ENCODE data around the gene C14orf132.

Gene C14orf132

DNA sequence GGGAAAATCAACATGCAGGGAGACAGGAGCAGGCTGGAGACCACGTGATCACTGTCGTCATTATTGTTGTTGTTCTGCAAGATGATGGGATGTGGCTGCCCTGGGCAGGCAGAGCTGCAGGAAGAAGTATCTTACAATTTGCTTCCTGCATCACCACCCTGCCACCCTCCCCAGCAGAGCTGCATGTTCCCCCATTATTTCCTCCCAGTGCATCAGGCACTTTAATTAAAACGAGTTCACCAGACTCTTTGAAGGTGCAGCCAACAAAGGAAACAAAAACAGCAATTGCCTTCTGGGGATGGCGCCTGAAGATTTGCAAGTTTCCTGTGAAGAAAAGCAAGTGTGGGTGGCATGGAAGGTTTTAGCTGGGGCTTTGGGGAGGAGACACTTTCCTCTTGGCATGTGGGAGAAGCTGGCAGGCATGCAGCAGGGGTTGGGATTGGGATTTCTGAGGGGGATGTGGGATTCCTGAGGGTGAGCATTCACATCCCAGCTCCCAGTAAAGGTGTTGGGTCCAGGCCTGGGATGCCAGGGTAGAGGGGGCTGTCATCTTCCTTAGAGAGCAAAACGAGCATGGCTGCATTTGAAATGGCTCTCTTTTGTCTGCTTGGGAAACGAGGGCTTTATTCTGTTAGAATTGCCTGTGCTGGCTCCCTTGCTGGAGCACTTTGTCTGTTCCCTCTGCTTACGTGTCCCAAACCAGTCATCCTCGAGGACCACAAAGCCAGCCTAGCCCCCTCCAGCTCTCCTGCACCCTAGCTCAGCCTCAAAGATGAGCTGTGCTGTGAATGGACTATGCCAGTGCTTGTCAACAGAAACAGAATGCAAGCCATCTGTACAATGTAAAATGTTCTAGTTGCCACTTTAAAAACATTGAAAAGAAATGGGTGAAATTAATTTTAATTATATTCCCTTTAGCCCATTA is 11.5 kb upstream of the C14orf132 start:
- Histone ChIP-seq H3K36me3 (ENCODE audit: control insufficient read depth, insufficient read depth, low read length) (no peaks in the 10 kb centered on the region), H3K4me3 (ENCODE audit: low read length) (no peak overlapping the region), H3K9ac (ENCODE audit: low read length) (no peak overlapping the region), H3K9me3 (ENCODE audit: control insufficient read depth, low read length) (no peaks in the 10 kb centered on the region), H3K4me1 (ENCODE audit: control insufficient read depth, insufficient read depth, low read length) (no peaks in the 10 kb centered on the region), H3K27me3 (ENCODE audit: control insufficient read depth, insufficient read depth, low read length) (peaks cover 9% of the 10 kb centered on the region)

DNA sequence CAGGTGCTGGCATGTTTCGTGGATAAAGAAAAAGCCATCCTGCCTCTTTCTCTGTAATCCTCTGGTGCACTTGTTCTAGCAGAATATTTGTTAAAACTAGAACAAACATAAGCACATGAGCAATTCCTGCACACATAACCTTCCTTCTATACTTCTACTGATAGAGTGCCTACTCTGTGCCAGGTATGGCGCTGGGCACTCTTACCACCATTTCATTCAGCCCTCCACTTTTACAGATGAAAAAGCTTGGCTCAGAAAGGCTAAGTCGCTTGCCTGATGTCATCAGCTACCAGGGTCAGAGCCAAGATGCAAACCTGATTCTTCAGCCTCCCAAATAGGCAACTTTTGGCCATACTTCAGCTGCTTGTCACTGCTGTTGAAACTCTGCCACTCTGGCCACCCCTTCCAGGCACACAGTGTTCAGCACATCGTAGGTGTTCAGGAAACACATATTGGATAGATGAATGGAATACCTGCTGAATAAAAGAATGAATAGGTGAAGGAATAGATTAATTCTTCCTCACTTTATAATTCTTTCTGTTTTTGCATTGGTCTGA is 10.0 kb upstream of the C14orf132 start:
- no peaks in the 10 kb centered on the region for H3K4me1 ChIP-seq (ENCODE audit: control insufficient read depth, insufficient read depth, low read length)
- H3K36me3 ChIP-seq (ENCODE audit: control insufficient read depth, insufficient read depth, low read length), result no peaks in the 10 kb centered on the region
- no peaks in the 10 kb centered on the region for H3K9me3 ChIP-seq (ENCODE audit: control insufficient read depth, low read length)
- H3K27me3 ChIP-seq (ENCODE audit: control insufficient read depth, insufficient read depth, low read length), result peaks cover 9% of the 10 kb centered on the region
- no peak overlapping the region for H3K9ac ChIP-seq (ENCODE audit: low read length)
- H3K4me3 ChIP-seq (ENCODE audit: low read length), result no peak overlapping the region

DNA sequence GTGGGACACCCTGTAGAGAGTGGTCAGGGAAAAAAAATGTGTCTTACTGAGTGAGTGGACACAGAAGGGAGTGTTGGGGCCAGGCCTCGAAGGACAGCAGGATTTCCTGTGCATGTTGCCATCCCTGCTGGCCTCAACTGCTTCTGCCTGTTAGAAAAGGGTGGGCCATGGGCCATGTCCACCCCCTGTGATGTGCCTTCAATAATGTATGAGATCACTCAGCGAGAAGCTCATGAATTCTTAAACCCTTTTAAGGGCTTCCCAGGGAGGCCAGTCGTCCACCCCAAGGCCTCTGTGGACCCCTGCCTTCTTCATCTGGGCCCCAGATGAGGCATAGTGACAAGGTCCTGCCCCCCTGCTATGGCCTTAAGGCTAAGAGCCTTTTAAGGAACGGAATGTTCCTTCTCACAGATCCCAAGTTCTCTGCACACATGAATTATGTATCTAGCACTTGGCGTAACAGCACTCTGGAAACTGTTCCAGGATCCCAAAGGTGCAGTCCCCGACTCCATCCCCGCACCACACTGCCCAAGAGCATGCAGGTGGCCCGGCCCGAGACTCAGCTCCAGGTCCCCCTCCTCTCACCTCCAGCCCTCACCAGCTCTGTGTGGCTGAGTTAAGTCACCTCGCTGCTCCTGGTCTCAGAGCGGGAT is 8.9 kb upstream of the C14orf132 start:
- no peaks in the 10 kb centered on the region for H3K36me3 ChIP-seq (ENCODE audit: control insufficient read depth, insufficient read depth, low read length)
- no peaks in the 10 kb centered on the region for H3K9me3 ChIP-seq (ENCODE audit: control insufficient read depth, low read length)
- no peak overlapping the region for H3K4me3 ChIP-seq (ENCODE audit: low read length)
- peaks cover 9% of the 10 kb centered on the region for H3K27me3 ChIP-seq (ENCODE audit: control insufficient read depth, insufficient read depth, low read length)
- H3K4me1 ChIP-seq (ENCODE audit: control insufficient read depth, insufficient read depth, low read length), result no peaks in the 10 kb centered on the region
- no peak overlapping the region for H3K9ac ChIP-seq (ENCODE audit: low read length)

DNA sequence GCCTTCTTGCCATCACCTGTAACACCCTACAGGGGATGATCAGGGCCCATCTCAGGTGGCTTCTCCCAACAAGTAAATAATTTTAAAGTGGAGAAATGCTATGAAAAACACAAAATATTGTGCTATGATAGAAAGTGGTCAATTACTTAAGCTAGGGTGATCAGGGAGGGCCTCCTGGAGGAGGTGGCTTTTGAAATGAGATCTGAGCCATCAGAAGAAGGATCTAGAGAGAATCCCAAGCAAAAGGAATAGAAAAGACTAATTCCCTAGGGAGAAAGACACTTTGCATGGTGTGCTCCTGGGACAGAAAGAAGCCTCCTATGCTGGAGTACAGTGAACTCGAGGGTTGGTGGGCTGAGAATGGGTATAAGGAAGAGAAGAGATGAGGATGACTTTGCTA is 7.5 kb upstream of the C14orf132 start:
- no peaks in the 10 kb centered on the region for H3K36me3 ChIP-seq (ENCODE audit: control insufficient read depth, insufficient read depth, low read length)
- no peaks in the 10 kb centered on the region for H3K4me1 ChIP-seq (ENCODE audit: control insufficient read depth, insufficient read depth, low read length)
- no peaks in the 10 kb centered on the region for H3K9me3 ChIP-seq (ENCODE audit: control insufficient read depth, low read length)
- H3K4me3 ChIP-seq (ENCODE audit: low read length), result no peak overlapping the region
- peaks cover 5% of the 10 kb centered on the region for H3K27me3 ChIP-seq (ENCODE audit: control insufficient read depth, insufficient read depth, low read length)
- H3K9ac ChIP-seq (ENCODE audit: low read length), result no peak overlapping the region

DNA sequence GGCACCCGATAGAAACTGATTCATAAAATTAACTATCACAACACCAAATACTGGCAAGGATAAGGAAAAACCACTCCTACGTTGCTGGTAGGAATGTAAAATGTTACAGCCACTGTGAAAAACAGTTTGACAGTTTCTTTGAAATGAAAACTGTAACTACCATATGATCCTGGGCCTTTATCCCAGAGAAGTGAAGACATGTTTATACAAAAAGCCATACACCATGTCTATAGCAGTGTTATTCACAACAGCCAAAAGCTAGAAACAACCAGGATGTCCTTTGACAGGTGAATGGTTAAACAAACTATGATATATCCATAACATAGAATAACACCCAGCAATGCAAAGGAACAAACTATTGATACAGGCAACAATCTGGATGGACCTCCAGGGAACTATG is 3.7 kb upstream of the C14orf132 start:
- Histone ChIP-seq H3K9ac (ENCODE audit: low read length) (no peak overlapping the region), H3K4me3 (ENCODE audit: low read length) (no peak overlapping the region), H3K27me3 (ENCODE audit: control insufficient read depth, insufficient read depth, low read length) (peaks cover 6% of the 10 kb centered on the region), H3K36me3 (ENCODE audit: control insufficient read depth, insufficient read depth, low read length) (no peaks in the 10 kb centered on the region), H3K9me3 (ENCODE audit: control insufficient read depth, low read length) (no peaks in the 10 kb centered on the region), H3K4me1 (ENCODE audit: control insufficient read depth, insufficient read depth, low read length) (peaks cover 14% of the 10 kb centered on the region)

DNA sequence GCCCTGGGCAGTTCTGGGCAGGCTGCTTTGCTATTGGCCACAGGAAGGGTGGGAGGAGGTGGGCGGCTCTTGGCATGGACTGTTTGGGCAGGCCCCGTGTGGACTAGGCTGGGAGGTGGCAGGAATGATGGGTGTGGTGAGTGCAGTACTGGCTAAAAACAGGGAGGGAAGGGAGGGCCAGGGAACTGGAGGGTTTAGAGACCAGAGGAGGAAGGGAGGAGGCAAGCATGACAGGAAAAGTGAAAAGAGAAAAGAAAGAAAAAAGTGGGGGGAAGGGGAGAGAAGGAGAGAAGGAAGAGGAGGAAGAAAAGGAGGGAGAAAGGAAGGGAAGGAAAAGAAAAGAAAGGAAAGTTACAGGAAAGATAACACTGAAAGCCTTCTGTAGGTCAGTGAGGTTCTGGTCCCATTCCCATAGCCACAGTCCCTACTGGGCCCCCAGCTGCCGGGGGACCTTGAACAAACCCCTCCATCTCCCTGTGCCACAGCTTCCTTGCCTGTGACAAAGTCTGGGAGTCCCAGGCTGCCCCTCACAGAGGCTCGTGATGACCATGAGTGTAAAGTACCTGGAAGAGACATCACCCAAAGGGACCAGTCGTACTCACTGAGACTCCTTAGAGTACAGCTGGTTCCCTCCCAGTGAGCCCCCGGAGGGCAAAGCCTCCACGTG is 1.1 kb upstream of the C14orf132 start:
- Histone ChIP-seq H3K4me3 (ENCODE audit: low read length) (no peak overlapping the region), H3K9ac (ENCODE audit: low read length) (no peak overlapping the region), H3K9me3 (ENCODE audit: control insufficient read depth, low read length) (no peaks in the 10 kb centered on the region), H3K27me3 (ENCODE audit: control insufficient read depth, insufficient read depth, low read length) (peaks cover 10% of the 10 kb centered on the region), H3K36me3 (ENCODE audit: control insufficient read depth, insufficient read depth, low read length) (no peaks in the 10 kb centered on the region), H3K4me1 (ENCODE audit: control insufficient read depth, insufficient read depth, low read length) (peaks cover 14% of the 10 kb centered on the region)

DNA sequence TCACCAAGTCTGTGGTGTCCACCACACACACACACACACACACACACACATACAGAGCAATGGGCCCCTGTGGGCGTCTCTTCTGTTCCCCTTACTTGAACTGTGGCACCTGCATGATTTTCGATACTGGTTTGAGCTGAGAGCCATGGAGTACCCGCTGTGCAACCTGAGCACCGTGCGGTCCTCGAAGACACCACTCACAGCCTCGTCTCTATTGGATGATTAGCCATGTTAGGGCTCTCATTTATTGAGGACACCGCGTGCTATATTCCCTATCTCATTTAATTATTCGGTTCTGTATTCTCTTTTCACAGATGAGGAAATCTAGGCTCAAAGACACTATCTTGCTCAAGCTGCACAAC is 623 bp upstream of the C14orf132 start:
- Histone ChIP-seq H3K4me3 (ENCODE audit: low read length) (no peak overlapping the region), H3K4me1 (ENCODE audit: control insufficient read depth, insufficient read depth, low read length) (peaks cover 14% of the 10 kb centered on the region), H3K27me3 (ENCODE audit: control insufficient read depth, insufficient read depth, low read length) (peaks cover 10% of the 10 kb centered on the region), H3K9ac (ENCODE audit: low read length) (no peak overlapping the region), H3K9me3 (ENCODE audit: control insufficient read depth, low read length) (no peaks in the 10 kb centered on the region), H3K36me3 (ENCODE audit: control insufficient read depth, insufficient read depth, low read length) (no peaks in the 10 kb centered on the region)

DNA sequence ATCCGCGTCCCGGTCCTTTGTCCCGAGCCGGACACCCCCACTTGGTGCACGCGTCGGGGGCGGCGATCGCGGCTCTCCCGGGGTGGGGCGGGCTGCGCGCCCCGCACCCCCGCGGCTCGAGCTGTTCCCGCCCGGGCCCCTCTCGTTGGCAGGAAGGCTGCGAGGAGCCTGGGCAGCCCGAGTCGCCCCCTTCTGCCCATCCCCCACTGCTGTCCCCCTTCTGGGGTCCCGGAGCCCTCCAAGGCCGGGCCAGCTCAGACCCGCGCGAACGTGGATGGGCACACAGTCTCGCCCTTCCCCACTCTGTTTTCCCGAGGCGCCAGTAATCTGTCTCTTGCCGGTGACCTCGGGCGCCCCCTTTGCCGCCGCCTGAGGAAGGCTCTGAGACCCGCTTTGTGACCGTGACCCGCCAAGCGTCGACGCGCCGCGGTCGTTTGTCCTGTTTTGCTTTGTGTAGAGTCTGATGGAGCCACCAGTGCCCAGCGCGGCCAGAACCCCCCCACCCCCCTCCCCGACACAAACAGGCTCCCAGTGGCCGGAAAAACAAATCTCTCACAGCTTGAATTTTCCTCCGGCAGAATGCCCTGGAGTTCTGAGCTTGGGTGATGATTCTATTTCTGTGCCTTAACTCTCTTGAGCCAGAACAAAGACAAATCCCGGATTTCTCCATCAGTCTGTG is 610 bp downstream of the C14orf132 start:
- Histone ChIP-seq H3K4me3 (ENCODE audit: low read length) (peak overlapping the region; percentile 49), H3K9ac (ENCODE audit: low read length) (peak overlapping the region; percentile 30), H3K36me3 (ENCODE audit: control insufficient read depth, insufficient read depth, low read length) (no peaks in the 10 kb centered on the region), H3K9me3 (ENCODE audit: control insufficient read depth, low read length) (no peaks in the 10 kb centered on the region), H3K4me1 (ENCODE audit: control insufficient read depth, insufficient read depth, low read length) (peaks cover 14% of the 10 kb centered on the region), H3K27me3 (ENCODE audit: control insufficient read depth, insufficient read depth, low read length) (peaks cover 10% of the 10 kb centered on the region)

DNA sequence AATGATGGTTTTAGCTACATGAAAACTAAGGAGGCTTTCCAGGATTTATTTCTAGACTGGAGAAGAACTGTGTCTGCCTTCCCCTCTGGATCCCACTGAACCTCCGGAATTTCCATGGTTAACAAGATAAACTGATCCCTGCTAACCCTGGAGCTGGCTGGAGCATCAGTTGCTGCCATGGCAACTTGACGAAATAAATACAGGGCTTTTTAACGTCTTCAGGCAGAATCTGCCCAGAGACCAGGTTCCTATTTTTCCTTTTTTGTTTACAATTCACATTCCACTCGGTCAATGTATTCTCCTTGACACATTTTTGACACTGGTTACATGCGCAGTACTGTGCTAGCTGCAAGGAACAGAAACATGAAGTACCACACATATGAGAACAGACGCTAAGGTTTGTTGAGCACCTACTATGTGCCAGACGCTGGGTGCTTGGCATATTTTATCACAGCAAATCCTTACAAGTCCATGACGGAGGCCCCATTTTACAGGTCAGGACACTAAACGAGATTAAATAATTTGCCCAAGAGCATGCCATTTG is 1.7 kb downstream of the C14orf132 start:
- Histone ChIP-seq H3K9ac (ENCODE audit: low read length) (no peak overlapping the region), H3K4me3 (ENCODE audit: low read length) (no peak overlapping the region), H3K9me3 (ENCODE audit: control insufficient read depth, low read length) (no peaks in the 10 kb centered on the region), H3K4me1 (ENCODE audit: control insufficient read depth, insufficient read depth, low read length) (peaks cover 14% of the 10 kb centered on the region), H3K36me3 (ENCODE audit: control insufficient read depth, insufficient read depth, low read length) (no peaks in the 10 kb centered on the region), H3K27me3 (ENCODE audit: control insufficient read depth, insufficient read depth, low read length) (peaks cover 10% of the 10 kb centered on the region)

DNA sequence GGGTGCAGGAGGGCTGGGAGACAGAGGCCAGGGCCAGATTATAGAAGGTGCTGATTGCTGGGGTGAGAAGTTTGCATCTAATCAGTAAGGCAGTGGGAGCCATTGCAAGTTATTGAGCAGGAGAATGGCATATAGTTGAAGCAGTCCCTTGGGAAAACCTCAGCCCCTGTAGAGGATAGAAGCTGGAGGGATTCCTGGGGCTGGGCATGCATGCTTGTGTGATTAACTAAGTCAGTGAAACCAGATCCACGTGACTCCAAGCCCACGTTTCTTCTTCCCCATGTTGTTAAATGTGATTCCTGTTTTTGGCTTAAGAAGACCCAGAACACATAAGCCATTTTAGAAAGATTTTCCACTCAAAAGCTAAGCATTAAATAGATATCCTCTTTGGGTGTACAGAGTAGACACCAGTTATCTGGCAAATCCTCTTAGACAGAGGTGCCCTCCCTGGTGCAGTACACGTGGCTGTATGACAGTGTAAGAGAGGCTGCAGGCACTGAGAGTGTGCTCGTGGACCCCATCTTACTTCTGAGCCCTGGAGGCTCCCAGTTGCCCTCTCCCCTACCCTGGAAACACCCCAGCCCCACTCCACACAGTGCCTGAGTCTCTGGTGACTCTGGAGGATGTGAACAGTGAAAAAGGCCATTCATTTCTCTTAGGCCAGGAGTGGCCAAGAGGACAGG is 3.2 kb downstream of the C14orf132 start:
- Histone ChIP-seq H3K4me1 (ENCODE audit: control insufficient read depth, insufficient read depth, low read length) (peaks cover 14% of the 10 kb centered on the region), H3K4me3 (ENCODE audit: low read length) (no peak overlapping the region), H3K36me3 (ENCODE audit: control insufficient read depth, insufficient read depth, low read length) (no peaks in the 10 kb centered on the region), H3K9ac (ENCODE audit: low read length) (no peak overlapping the region), H3K9me3 (ENCODE audit: control insufficient read depth, low read length) (no peaks in the 10 kb centered on the region), H3K27me3 (ENCODE audit: control insufficient read depth, insufficient read depth, low read length) (peaks cover 10% of the 10 kb centered on the region)

DNA sequence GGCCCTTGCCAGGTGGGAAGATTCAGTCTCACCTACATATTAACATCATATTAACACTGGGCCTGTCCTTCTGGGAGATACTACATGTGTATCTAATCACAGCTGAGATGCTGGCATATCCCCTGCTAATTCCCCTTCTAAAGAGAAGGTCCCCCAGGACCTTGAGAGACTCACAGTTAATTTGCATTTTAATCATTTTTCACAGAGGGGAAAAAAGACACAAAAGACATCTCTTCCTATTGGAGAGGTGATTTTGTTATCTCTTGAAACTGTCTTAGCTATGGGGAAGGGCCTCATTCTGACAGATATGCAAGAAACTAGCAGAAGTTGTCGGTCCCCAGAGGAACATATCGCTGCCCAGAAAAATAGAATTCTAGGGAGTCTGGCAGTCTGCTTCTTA is 7.5 kb downstream of the C14orf132 start:
- Histone ChIP-seq H3K9me3 (ENCODE audit: control insufficient read depth, low read length) (no peaks in the 10 kb centered on the region), H3K27me3 (ENCODE audit: control insufficient read depth, insufficient read depth, low read length) (no peaks in the 10 kb centered on the region), H3K36me3 (ENCODE audit: control insufficient read depth, insufficient read depth, low read length) (no peaks in the 10 kb centered on the region), H3K4me1 (ENCODE audit: control insufficient read depth, insufficient read depth, low read length) (no peaks in the 10 kb centered on the region), H3K4me3 (ENCODE audit: low read length) (no peak overlapping the region), H3K9ac (ENCODE audit: low read length) (no peak overlapping the region)
